AG04449 (cell line): ENCODE measurements around the gene TPD52L1.

Experiments
- CTCF ChIA-PET: fragments of 350-600 bp; formaldehyde crosslinking; extraction: SDS; loops from one replicate; lab custom pipeline; 2021; ENCODE audit warnings: antibody characterized with exemption; lab: Yijun Ruan, JAX
- POLR2A ChIA-PET: fragments of 400-600, 350-600 bp; formaldehyde crosslinking; extraction: SDS; loops from one replicate; lab custom pipeline; 2020; ENCODE audit warnings: antibody characterized with exemption, inconsistent platforms; lab: Yijun Ruan, JAX
- DNase-seq: peaks from one replicate; pipeline ENCODE4 v3.0.0-alpha.2; 2010; ENCODE audit warnings: low read depth, low spot score
- H3K4me3 ChIP-seq: 2 replicates; pipeline ENCODE4 v1.5.1; 2011; ENCODE audit warnings: low read depth, mild to moderate bottlenecking, control low read depth, low read length
- TF ChIP-seq, protein P1 (sequence below): IDR thresholded peaks from one replicate; pipeline ENCODE4 v1.5.1; 2011; ENCODE audit warnings: mild to moderate bottlenecking, moderate library complexity, low read length, control low read depth, inconsistent platforms; ENCODE audit not compliant: insufficient read depth; ENCODE audit errors: missing control alignments

Gene TPD52L1

DNA sequence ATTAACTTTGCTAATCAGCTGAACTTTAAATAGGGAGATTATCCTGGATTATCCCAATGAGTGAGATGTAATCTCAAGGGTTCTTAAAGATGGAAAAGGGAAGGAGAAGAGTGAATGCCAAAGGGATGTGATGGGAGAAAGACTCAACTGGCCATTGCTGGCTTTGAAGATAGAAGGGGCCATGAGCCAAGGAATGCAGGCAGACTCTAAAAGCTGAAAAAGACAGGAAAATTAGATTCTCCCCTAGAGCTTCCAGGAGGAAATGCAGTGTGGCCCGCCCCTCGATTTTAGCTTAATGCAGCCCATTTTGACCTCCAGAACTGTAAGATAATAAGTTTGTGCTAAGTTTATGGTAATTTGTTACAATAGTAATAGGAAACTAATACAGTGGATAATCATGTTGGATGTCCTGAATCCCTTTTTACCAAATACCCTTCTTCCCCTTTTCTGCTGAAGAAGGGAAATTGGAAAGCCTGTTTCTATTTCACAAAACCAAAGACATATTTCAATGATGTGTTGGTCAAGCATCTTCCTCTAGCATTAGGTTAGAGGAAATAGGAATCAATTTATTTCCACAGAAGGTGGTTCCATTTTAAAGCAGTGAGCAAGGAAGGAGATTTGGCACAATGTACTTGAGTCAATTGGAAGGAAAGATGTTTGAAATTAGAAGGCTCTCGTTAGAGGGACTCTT, 151.5 kb downstream of the TPD52L1 start:
- ChIA-PET CTCF (interaction anchor here (1.1 to 2.0 kb wide), 5 partner anchors 9 to 191 kb away, joined by 3 to 13 read pairs (median 3); partner anchors contain the start of gene TPD52L1), POLR2A (no interaction called here)
- DNase-seq, result no peak

DNA sequence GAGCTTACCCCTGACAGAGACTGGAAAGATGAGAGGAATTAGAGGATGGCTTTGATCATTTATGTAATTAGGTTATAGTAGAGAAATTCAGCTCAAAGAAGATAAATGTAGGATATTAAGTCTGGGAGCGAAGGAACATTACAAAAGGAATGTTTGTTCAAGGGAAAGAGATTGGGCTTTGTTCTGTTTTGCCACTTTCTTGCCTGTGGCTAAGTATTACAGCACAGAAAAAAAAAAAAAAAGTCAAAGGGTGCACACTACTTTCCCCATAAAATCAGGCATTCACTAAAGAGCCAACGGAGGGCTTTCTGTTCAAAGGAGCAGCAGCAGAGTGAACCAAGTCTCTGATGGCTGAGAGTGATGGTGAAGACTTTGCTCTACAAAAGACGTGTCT, 153.2 kb downstream of the TPD52L1 start:
- ChIA-PET POLR2A (no interaction called here), CTCF (interaction anchor here (0.7 to 13.1 kb wide), 3 partner anchors 59 to 452 kb away, joined by 3 to 488 read pairs (median 8); partner anchors contain the start of gene HEY2)
- H3K4me3 ChIP-seq, result no peak overlapping the region
- DNase-seq, result no peak
- TF ChIP-seq, protein P1, sequence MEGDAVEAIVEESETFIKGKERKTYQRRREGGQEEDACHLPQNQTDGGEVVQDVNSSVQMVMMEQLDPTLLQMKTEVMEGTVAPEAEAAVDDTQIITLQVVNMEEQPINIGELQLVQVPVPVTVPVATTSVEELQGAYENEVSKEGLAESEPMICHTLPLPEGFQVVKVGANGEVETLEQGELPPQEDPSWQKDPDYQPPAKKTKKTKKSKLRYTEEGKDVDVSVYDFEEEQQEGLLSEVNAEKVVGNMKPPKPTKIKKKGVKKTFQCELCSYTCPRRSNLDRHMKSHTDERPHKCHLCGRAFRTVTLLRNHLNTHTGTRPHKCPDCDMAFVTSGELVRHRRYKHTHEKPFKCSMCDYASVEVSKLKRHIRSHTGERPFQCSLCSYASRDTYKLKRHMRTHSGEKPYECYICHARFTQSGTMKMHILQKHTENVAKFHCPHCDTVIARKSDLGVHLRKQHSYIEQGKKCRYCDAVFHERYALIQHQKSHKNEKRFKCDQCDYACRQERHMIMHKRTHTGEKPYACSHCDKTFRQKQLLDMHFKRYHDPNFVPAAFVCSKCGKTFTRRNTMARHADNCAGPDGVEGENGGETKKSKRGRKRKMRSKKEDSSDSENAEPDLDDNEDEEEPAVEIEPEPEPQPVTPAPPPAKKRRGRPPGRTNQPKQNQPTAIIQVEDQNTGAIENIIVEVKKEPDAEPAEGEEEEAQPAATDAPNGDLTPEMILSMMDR, result no peak

More for the DNA sequence above, 151.5 kb downstream of the TPD52L1 start:
- no peak overlapping the region for H3K4me3 ChIP-seq
- TF ChIP-seq, protein P1, result no peak

DNA sequence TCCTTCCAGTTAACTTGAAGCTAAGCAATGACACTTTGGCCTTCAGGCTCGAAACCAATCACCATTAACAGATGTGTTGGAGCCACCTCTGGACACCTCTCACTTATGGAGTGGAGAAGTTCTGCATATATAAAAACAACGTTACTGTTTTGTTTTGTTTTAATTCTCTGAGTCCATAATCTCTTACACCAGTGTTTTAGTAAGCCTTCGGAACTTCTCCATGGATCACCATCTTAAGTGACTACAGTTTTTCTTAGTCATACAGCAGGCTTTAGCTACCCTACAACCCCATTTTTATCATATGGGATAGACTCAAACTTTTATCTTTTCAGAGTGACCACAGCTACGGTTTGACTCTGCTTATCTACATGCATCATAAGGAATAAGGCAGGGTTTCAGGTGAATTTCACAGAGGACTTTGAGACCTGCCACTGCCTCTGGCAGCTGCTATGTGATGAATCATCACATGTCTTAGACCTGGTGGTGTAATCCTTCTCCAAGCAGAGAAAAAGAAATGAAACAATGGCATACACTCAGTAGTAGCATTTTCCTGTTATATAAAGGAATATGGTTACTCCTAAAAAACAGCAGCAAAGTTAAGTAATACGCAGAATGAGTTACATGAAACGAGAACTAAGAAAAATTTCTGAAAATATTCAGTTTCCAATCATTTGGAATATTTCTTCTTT, 153.7 kb downstream of the TPD52L1 start:
- CTCF ChIA-PET, result interaction anchor here (0.7 to 13.1 kb wide), 3 partner anchors 59 to 451 kb away, joined by 3 to 488 read pairs (median 8); partner anchors contain the start of gene HEY2
- TF ChIP-seq, protein P1, result no peak
- no peak for DNase-seq
- POLR2A ChIA-PET, result no interaction called here
- no peak overlapping the region for H3K4me3 ChIP-seq

DNA sequence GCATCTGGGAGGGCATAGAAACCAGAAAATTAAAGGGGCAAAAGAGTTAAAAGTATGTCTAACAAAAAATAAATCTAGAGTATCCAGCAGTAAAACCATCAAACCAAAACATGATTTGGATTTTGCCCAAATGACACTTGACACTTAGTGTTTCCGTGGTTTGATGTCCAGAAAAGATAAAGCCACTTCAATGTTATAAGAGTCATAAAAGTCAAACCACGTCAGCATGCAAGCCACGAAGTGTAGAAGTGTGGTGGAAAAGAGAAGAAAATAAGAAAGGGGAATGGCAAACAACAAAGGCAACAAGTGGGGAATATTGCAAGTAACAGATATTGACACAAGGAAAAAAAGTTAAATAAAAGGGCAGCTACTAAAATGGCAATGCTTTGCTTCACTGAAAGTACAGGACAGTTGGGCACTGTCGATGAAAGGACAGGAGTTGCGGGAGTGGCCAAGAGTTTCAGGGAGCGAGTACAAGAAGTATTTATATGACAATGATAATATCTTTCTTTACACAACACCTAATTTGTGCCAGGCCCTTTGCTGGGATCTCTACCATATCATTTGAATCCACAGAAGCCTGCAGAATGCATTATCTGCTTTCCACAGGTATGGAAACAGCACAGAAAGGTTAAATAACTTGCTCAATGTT, 154.5 kb downstream of the TPD52L1 start:
- ChIA-PET POLR2A (no interaction called here), CTCF (interaction anchor here (1.0 to 13.1 kb wide), 6 partner anchors 15 to 666 kb away, joined by 3 to 488 read pairs (median 7); partner anchors contain the start of genes HEY2 and TPD52L1)
- TF ChIP-seq, protein P1, result no peak
- no peak overlapping the region for H3K4me3 ChIP-seq
- no peak for DNase-seq

DNA sequence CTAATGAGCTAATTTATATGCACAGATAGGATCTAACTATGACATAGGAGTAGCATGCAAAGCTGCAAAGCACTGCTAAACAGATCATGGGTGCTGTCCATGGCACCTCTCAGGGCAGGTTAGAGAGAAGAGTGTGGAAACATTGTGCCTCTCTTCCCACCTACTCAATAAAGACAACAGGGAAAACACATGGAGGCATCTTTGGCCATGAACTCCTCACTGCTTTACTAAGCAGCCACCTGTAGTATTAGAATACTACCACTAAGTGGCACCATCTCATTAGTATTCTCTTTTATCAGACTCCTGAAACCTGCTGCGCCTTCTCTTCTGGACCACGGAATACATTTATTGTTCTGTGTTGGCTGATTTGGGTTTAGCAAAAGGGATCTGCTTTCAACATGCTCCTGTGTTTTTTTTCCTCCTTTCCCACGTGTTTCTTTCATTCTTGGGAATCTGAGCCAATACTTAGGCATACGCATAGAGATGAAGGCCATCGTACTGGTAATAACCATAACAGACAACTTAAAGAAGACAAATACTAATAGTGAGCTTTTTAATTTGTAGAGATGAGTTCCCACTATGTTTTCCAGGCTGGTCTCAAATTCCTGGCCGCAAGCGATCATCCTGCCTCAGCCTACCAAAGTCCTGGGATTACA, 157.5 kb downstream of the TPD52L1 start:
- H3K4me3 ChIP-seq, result no peak overlapping the region
- POLR2A ChIA-PET, result no interaction called here
- no peak for DNase-seq
- CTCF ChIA-PET, result interaction anchor here (0.6 to 13.1 kb wide), 35 partner anchors 9 to 693 kb away, joined by 3 to 488 read pairs (median 5); partner anchors contain the start of genes HDDC2, HEY2, HINT3 and NCOA7
- TF ChIP-seq, protein P1, result peak; percentile 56
